ENCODE results near the gene DLX4. TPM values are rescaled to one million over a fixed set of nuclear protein-coding genes. Genes with fewer than 3 reads are reported as not detected.

Gene DLX4
- total and polyA plus RNA-seq, 12 donors: 0.03 to 0.26 TPM; not detected in 10

- TF ChIP-seq, protein P1, sequence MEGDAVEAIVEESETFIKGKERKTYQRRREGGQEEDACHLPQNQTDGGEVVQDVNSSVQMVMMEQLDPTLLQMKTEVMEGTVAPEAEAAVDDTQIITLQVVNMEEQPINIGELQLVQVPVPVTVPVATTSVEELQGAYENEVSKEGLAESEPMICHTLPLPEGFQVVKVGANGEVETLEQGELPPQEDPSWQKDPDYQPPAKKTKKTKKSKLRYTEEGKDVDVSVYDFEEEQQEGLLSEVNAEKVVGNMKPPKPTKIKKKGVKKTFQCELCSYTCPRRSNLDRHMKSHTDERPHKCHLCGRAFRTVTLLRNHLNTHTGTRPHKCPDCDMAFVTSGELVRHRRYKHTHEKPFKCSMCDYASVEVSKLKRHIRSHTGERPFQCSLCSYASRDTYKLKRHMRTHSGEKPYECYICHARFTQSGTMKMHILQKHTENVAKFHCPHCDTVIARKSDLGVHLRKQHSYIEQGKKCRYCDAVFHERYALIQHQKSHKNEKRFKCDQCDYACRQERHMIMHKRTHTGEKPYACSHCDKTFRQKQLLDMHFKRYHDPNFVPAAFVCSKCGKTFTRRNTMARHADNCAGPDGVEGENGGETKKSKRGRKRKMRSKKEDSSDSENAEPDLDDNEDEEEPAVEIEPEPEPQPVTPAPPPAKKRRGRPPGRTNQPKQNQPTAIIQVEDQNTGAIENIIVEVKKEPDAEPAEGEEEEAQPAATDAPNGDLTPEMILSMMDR (IDR thresholded peaks at IDR 0.05): no peak
- intact Hi-C loops (cut with DNase I): no loop called here
- Histone ChIP-seq H3K36me3 (no peaks in the 10 kb centered on the region), H3K4me1 (peaks cover 11 to 46% (median 31%) of the 10 kb centered on the region in 9 donors), H3K27me3 (peaks cover 50 to 100% (median 100%) of the 10 kb centered on the region in 7 donors), H3K4me3 (no peak overlapping the region), H3K9me3 (no peaks in the 10 kb centered on the region), H3K27ac (no peak overlapping the region)
- WGBS, 2 donors: 27 to 35% methylated on average over 3 of the region's 3 CpGs
- DNase-seq: no peak
- no peak for ATAC-seq
Observed at GRCh38 chr17:49966767-49967166, 2.2 kb upstream of the DLX4 start.

- H3K4me1 ChIP-seq: peaks cover 16 to 51% (median 36%) of the 10 kb centered on the region in 9 donors
- H3K27ac ChIP-seq: no peak overlapping the region
- H3K36me3 ChIP-seq: no peaks in the 10 kb centered on the region
- 21 to 26% methylated on average over 3 of the region's 3 CpGs for WGBS, 2 donors
- no peak overlapping the region for H3K4me3 ChIP-seq
- intact Hi-C loops (cut with DNase I): no loop called here
- TF ChIP-seq, protein P1 (IDR thresholded peaks at IDR 0.05): no peak
- no peaks in the 10 kb centered on the region for H3K9me3 ChIP-seq
- DNase-seq (no peak), ATAC-seq (no peak)
- peaks cover 54 to 100% (median 100%) of the 10 kb centered on the region in 7 donors for H3K27me3 ChIP-seq
Observed at GRCh38 chr17:49967205-49967604, 1.8 kb upstream of the DLX4 start.

DNA sequence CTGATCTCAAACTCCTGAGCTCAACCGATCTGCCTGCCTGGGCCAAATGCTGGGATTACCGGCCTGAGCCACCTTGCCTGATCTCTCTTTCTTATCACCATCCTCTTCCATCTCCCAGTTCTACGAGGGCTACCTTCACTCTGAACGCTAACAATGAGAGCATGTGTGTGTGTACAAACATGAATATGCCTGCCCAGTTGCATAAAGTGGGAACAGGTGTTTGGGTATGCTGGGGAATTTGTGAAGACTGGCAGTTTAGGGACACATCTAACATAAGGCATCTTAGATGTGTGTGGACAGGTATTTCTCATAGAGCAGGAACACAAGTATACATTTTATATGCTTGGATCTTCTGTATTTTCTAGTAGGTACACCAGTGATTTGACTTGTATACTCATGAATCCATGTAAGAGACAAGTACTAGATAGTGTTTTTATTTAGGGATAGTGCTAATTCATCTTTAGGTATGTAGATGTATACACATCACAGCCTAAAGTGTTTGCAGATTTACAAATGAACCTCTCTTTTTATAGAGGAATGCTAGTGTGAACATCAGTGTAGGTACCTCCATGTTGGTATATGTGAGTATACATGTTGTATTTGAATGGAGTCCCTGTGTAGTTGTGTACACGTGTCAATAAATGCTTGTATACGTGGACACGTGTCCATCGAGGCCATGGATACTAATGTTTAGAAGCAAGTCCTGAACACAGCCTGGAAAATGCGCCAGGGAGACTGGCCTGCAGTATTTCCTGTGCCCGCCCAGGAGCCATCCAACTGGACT is 1.2 kb upstream of the DLX4 start:
- H3K36me3 ChIP-seq: no peaks in the 10 kb centered on the region
- no peak for ATAC-seq
- peaks cover 18 to 57% (median 38%) of the 10 kb centered on the region in 9 donors for H3K4me1 ChIP-seq
- no peak for DNase-seq
- 14 to 15% methylated on average over 10 of the region's 10 CpGs for WGBS, 2 donors
- intact Hi-C loops (cut with DNase I): no loop called here
- no peak overlapping the region for H3K27ac ChIP-seq
- peak overlapping the region in 9 of 10 donors; percentile 22 to 58 (median 46) for H3K4me3 ChIP-seq
- TF ChIP-seq, protein P1 (IDR thresholded peaks at IDR 0.05): no peak
- H3K9me3 ChIP-seq: no peaks in the 10 kb centered on the region
- peaks cover 60 to 100% (median 100%) of the 10 kb centered on the region in 7 donors for H3K27me3 ChIP-seq

DNA sequence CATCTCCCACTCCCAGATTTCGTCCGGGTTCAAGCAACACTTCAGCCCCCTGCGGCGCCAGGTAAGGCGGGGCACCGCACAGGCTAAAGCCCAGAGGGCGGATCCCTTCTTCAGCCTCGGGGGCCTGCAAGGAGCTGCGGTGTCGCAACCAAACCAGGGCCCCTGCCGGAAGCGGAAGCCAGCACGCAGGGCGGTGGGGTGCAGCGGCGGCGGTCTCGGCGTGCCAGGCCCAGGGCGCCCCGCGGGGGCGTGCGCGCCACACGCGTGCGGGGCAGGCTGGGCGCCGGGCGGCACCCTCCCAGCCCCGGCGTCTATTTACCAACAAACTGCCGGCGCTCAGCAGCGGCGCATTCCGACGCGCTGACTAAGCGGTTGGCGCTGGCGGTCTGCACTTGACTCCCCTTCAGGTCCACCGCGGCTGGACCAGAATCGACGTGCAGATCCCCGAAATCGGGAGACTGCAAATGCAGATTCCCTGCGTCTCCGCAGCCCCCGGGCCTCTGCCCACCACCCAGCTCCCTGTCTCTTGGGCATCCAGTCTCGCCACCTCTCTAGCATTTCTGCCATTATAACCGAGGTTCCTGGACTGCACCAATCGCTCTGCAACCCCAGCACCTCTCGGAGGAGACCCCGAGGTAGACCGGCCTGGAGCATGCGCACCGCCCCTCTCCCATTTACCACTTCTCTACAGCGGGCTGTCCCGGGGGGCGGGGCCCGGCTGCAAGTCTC is 421 bp upstream of the DLX4 start:
- TF ChIP-seq, protein P1 (IDR thresholded peaks at IDR 0.05): no peak
- peak overlapping the region; percentile 19 to 58 (median 44) for H3K4me3 ChIP-seq
- no peaks in the 10 kb centered on the region for H3K36me3 ChIP-seq
- H3K9me3 ChIP-seq: no peaks in the 10 kb centered on the region
- H3K27ac ChIP-seq: no peak overlapping the region
- intact Hi-C loops (cut with DNase I): no loop called here
- DNase-seq: peak; percentile 41 to 64
- 1 to 2% methylated on average over 60 to 64 of the region's 64 CpGs for WGBS, 2 donors
- peaks cover 67 to 100% (median 100%) of the 10 kb centered on the region in 7 donors for H3K27me3 ChIP-seq
- H3K4me1 ChIP-seq: peaks cover 18 to 58% (median 38%) of the 10 kb centered on the region in 9 donors
- peak; percentile 38 to 83 (median 67) for ATAC-seq
